Stimulated activated CD4-positive, alpha-beta T cell treated with anti-CD3 and anti-CD28 coated beads, Interleukin-1b, Interleukin-23, amount 100 ng/mL, for 4 hours (primary cell): ENCODE data around the gene POU4F1.

Experiments
- DNase-seq, 2 donors: peaks; one replicate each; pipeline ENCODE4 v3.0.0-alpha.2; 2020; ENCODE audit warnings: low read depth in 2 of 2

Gene POU4F1

GRCh38 chr13:78607409-78608251 is 4.3 kb upstream of the POU4F1 start:
- DNase-seq: no peak

DNA sequence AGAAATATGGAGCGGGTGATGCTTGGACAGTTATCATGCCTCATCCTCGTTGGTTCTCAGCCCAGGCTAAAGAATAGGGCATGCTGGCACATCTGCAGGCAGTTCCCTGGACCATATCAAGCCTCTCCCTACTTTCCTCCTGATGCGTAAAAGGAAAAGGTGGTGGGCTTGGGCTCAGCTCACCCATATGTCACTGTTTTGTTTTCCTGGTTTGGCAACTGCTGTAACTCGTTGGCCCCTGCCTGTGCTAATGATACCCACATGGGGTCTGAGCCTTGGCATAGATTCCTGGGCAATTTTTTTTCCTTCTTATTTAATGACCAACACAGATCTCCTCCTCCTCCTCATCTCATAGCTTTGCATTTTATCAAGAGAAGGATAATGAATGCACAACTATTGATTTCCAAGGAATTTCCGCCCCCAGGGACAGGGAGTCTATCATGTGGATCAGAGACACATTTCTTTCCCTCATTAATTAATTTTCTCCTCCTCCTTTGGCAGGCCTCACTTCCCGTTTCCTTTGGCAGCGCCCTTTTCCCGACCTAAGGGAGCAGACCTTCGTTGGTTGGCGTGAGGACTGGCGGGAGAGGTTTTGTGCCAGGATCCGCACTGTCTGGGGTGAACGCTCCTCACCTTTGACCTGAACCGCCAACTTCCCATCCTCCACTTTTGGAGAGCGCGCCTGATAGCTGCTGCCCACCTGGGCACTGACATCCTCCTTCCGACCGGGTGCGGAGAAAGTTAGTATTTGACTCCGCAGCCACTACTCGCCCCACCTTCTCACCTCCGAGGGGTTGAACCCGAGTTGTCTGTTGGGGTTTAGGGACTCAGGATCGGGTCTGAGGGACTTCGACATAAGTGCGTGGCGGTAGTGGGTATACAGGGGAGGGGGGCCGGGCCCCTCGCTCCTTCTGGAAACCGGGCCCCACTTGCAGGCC is 3.4 kb upstream of the POU4F1 start:
- no peak for DNase-seq

- no peak for DNase-seq
These were observed 1.6 kb upstream of the POU4F1 start for GRCh38 chr13:78604782-78605611.

GRCh38 chr13:78602561-78603239 is 652 bp downstream of the POU4F1 start:
- DNase-seq: no peak

GRCh38 chr13:78601874-78602560 is 1.3 kb downstream of the POU4F1 start:
- no peak for DNase-seq

- no peak for DNase-seq
These were observed 2.1 kb downstream of the POU4F1 start for GRCh38 chr13:78601124-78601873.

GRCh38 chr13:78600280-78600883 is 3.0 kb downstream of the POU4F1 start:
- no peak for DNase-seq

GRCh38 chr13:78599645-78600279 is 3.6 kb downstream of the POU4F1 start:
- no peak for DNase-seq

DNA sequence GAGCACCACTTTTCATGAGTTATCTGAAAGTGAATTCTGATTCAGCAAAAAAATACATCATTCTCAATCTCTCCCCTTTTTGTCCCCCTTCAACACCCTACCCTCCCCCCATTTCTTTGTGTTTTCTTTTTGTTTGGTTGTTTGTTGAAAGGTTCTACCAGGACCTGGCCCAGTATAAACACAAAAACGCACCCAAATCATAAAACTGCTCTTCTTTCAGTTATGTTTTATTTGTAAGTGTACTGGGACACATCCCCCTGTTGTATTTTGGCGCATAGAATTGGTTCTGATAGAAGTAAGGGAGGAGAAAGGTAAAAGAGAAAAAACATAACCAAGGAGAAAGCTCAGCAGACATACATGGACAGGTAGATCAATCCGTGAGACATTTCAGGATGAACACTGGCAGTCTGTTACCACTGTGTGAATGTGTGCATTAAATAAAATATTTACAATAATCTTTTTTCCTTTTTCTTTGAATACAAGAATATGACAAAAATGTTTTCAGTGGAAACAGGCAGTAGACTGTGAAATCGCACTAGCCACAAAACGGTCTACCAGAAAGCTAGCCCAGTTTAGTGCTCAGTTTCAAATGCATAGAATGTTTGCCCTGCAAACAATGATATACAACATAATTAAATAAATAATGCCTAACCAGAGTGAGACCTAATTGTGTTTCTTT is 4.2 kb downstream of the POU4F1 start:
- no peak for DNase-seq

- DNase-seq: no peak
These were observed 5.1 kb downstream of the POU4F1 start for GRCh38 chr13:78598116-78598781.

DNA sequence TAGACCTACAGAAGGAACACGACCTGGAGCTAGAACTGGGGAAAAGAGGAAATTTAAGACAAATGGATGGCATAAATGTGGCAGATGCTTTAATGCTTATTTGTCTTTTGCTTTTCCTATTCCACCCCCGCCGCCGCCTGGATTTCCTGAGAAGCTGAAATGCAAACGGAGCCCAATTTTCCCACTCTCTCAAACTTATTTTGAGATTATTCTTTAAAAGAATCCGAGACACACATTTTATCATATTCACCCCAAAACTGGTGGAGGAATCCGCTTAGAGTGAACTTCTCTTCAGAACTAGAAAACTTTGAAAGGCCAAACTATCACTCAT is 5.8 kb downstream of the POU4F1 start:
- DNase-seq: no peak

DNA sequence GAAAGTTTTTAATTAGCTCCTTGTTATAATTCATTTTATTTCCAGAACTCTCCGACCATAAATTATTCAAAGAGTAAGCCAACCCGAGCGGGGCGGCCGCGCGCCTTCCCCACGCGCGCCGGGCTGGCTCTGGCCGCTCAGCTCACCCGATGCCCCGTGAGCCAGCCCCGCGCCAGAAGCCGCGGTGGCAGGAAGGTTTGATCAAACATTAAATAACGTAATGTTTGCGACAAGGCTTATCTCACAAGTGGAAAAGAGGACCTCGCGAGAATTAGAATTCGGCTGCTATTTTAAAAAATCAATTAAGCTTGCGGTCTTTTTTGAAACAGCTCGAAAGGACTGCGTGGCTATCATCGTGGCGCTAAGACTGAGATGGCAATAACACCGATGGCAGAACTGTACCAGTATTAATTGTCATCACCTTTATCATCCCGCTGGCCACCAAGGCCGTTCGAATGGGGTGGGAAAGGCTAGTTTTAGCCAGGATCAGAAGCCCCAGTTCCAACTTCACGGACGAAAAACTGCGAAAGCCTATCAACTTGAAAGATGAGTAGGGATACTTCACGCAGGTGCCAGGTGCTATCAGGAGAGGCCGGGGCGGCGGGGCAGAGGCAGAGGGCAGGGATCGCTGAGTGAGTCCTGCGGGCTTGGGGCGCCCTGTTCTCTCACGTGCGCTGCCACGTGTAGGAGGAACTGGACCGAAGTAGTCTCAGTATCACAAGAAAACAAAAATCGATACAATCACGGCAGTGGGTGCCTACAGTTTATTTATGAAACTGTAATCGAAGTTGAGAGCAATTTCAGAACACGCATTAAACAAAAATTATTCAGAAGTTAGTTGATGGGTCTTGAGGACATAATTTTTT is 6.4 kb downstream of the POU4F1 start:
- DNase-seq: no peak

DNA sequence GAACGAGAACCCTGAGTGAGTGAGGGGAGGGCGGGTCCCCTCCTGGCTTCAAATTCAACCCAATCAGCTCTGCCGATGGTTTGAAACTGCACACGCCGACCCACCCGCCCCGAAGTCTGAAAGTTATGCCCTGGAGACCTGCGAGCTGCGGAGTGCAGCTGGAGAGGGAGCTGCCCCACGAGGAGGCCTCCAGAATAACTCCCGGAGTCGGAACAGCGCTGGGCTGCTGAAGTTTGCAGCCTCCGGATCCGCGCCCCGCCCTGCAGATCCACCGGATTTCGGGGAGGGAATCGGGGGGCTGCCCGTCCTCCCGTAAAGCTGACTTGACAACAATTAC is 7.0 kb downstream of the POU4F1 start:
- DNase-seq: no peak

- DNase-seq: no peak
These were observed 7.6 kb downstream of the POU4F1 start for GRCh38 chr13:78595495-78596398.

- DNase-seq: no peak
These were observed 8.8 kb downstream of the POU4F1 start for GRCh38 chr13:78594456-78594975.
